NB4 (cell line): ENCODE results near the gene RALB.

Experiments
- DNase-seq: peaks from one replicate; pipeline ENCODE4 v3.0.0; 2010; ENCODE audit warnings: low read depth
- H3K4me3 ChIP-seq: one replicate; pipeline ENCODE4 v1.5.1; 2011; ENCODE audit warnings: mild to moderate bottlenecking, low read depth, low read length, moderate library complexity
- CTCF ChIP-seq: IDR thresholded peaks from one replicate; pipeline ENCODE4 v1.5.1; 2012; ENCODE audit warnings: low read depth, low read length
- MAX ChIP-seq: IDR thresholded peaks from 2 replicates; pipeline ENCODE4 v1.6.1; 2011; ENCODE audit warnings: low read depth, low read length
- MYC ChIP-seq: IDR thresholded peaks from 2 replicates; pipeline ENCODE4 v1.6.1; 2011; ENCODE audit warnings: low read depth, low read length
- POLR2A ChIP-seq: IDR thresholded peaks from 2 replicates; pipeline ENCODE4 v1.6.1; 2011; ENCODE audit warnings: mild to moderate bottlenecking; ENCODE audit not compliant: insufficient read length; ENCODE audit errors: extremely low read depth

RALB gene

GRCh38 chr2:120260736-120261135, 8.1 kb downstream of the RALB start:
- H3K4me3 ChIP-seq: no peak overlapping the region
- TF ChIP-seq MYC (no peak), MAX (no peak), POLR2A (no peak), CTCF (no peak)
- no peak for DNase-seq

GRCh38 chr2:120261387-120262006, 8.8 kb downstream of the RALB start:
- no peak overlapping the region for H3K4me3 ChIP-seq
- TF ChIP-seq MAX: no peak
- no peak for TF ChIP-seq MYC
- DNase-seq: peak; percentile 53

GRCh38 chr2:120262150-120262549, 9.5 kb downstream of the RALB start:
- DNase-seq: no peak
- no peak for TF ChIP-seq POLR2A
- TF ChIP-seq MAX: peak; percentile 12; the same call in 1 of the 2 replicates
- no peak overlapping the region for H3K4me3 ChIP-seq

GRCh38 chr2:120262761-120263428, 10.2 kb downstream of the RALB start:
- peak; percentile 80 for DNase-seq
- TF ChIP-seq POLR2A: no peak
- TF ChIP-seq CTCF: no peak
- peak; percentile 63; the same call in 1 of the 2 replicates for TF ChIP-seq MAX
- TF ChIP-seq MYC: 0 out of 2 replicates have a peak, but pooled peaks have one; percentile 22

GRCh38 chr2:120265006-120265405, 12.4 kb downstream of the RALB start:
- TF ChIP-seq CTCF (no peak), MAX (no peak), POLR2A (no peak), MYC (no peak)
- no peak overlapping the region for H3K4me3 ChIP-seq
- peak; percentile 38 for DNase-seq

More at GRCh38 chr2:120262761-120263428, 10.2 kb downstream of the RALB start:
- H3K4me3 ChIP-seq: no peak overlapping the region

GRCh38 chr2:120267348-120267747, 14.7 kb downstream of the RALB start:
- no peak for DNase-seq
- TF ChIP-seq MYC (no peak), CTCF (no peak), MAX (no peak), POLR2A (no peak)
- no peak overlapping the region for H3K4me3 ChIP-seq
